Erythroblast (primary cell): ENCODE data around the gene TTLL3.

Source experiments
- GATA1 ChIP-seq: IDR thresholded peaks from 2 replicates; pipeline ENCODE4 v1.6.1; 2011; ENCODE audit warnings: low read depth, mild to moderate bottlenecking, control low read depth, low read length, moderate library complexity
- POLR2A ChIP-seq: IDR thresholded peaks from 2 replicates; pipeline ENCODE4 v1.6.1; 2011; ENCODE audit warnings: mild to moderate bottlenecking, low read length

GRCh38 chr3:9870978-9871377, 60.9 kb downstream of the TTLL3 start:
- TF ChIP-seq POLR2A (no peak), GATA1 (no peak)
